Measurements from ENCODE around the gene ZNF438.

Gene ZNF438

DNA sequence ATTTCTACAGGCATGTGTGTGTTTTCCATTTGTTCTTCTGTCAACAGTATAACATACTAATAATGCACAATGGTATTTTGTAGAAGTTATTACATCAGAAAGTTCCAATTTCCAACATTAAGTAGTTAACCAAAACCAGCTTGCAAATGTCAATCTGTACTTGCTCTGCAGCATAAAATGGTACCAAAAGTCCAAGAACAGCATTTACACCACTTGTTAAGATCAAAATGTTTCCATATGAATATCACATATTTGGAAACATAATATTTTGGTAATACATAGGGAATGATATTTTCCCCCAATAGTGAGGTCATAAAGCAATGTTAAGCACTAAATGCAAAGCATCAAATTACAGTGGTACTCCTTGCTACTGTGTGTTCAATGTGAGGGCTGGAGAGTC, 162.1 kb downstream of the ZNF438 start:
- no peak for DNase-seq

DNA sequence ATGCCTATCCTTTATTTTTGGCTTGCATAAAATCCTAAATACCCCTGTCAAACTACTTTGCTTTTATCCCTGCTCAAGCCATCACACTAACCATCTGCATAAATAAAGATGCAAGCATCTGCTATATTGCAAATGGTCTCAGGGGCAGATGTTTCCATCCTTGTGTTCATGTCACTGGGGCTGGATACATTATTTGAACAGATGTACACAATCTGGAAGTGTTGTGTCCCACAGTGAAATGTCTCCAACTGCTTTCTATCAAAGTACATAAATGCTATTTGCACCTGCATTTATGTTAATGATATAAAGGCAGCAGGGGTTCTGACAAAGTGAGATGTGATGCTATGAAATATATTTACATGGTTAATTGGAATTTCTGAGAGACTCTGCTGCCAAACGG, 163.1 kb downstream of the ZNF438 start:
- DNase-seq, result no peak

DNA sequence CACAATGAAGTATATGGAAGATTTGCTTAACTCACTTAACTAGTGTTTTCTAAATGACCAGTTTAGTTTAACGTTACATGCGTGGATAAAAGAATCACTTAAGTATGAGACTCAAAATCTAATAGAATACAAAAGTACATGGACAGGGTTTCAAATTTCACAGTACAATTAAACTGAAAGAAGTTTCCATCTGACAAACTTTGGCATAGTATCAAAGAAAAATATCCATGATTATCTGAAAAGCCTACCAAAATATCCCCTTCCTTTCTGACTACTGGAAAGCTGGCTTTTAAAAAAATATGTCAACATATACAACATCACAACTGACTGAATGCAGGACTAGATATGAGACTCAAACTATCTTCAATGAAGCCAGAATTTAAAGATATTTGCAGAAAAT, 164.8 kb downstream of the ZNF438 start:
- no peak for DNase-seq

DNA sequence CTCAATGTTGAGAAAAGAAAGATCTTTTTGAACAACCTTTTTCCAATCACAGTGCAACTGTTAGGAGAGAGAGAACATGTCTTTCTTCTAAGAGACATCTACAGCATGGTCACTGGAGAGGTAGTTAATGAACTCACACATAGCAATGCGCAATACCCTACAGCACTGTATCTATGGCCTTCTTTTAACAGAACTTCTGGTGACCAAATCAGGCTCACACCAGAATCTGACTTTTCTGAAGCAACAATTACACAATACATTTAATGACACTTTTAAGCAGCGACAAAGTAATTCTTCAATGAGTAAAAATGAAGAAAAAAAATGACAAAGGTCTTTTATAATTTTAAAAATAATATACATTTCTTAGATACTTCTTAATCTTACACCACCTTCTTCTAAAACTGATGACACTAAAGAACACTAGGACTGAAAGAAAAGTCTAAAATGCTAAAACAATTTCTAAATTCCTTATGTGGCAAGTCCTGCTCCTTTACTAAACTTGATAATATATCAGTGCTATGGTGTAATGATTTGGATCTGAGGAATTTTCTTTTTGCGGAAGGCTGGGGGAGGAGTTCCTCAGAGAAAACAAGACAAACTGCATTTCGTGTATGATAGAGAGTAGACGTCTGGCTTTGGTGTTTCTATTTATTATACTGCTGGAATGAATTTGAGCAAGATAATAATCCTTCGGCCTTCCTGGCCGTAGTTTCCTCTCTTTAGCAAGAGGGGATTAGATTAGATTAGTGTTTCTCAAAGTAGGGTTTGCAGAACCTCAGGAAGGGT, 166.3 kb downstream of the ZNF438 start:
- DNase-seq, result no peak

DNA sequence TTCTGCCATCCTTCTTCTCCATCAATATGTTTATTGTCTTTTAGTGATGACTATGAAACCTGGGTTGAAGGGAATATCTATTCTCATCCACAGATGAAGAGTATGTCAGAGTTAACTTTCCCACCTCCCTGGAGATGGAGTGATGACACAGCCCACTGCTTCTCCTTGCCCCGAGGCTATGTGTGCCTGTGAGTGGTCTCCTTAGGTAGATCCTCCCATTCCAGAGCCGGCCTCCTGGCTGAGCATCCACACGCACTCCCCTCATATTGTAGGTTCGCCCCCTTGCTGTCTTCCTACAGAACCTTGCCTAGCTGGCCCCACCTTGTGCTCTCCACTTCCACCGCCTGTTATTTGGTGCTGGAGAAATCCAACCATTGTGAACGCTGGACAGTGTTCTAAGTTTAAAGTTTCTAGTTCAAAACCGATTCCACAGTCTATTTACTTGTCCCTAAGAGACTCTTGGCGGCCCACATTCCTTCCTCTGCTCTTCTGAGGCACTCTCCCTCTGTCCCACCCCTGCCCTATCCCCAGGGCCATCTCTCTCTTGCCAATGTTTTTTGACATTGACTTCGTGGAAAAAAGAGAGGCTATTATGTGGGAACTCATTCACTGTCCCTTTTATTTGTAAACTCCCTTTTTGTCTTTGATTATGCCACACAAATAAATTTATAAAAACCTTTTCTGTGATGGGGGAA, 168.0 kb downstream of the ZNF438 start:
- no peak for DNase-seq

DNA sequence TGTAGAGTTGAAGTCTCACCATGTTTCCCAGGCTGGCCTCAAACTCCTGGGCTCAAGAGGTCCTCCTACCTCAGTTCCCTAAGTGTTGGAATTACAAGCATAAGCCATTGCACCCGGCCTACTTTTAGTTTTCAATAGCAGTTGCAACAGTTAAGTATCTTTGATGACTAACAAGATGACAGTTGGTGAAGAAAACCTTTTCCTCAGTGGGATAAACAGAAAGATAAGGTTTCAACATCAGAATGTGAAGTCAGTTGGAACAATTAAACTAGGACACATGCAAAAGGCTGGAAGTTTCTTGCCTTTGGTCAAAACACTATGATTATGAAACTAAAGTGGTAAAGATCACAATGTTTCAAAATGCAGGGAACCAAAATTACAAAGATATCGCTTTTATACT, 169.2 kb downstream of the ZNF438 start:
- no peak for DNase-seq

DNA sequence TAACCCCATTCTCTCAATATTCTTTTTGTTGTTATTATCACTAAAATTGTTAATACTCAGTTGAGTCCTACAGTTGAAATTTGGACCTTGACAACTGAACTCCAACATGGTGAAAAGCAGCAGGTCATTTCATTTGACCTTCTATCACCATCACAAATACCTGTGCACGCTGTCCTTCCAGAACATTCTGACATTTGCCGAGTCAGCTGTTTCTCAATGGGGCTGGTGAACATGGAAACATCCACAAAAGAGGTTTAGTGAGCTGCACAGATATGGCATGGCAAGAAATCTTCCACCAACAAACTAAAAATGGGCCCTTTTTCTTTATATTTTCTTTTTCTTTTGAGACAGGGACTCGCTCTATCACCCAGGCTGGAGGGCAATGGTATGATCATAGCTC, 169.7 kb downstream of the ZNF438 start:
- no peak for DNase-seq

DNA sequence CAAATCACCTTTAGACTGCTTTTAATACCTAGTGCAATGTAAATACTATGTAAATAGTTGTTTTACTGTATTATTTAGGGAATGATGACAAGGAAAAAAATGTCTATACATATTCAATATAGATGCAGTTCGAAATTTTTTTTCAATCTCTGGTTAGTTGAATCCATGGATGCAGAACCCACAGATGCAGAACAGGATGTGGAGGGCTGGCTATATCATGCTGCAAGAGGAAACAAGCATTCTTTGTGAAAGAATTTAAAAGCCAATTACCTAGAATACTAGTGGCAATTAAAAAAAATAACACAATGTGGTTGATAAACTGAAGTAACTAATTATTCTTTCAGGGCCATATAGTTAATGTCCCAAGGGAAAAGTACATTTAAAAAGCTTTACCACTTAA, 170.4 kb downstream of the ZNF438 start:
- no peak for DNase-seq

DNA sequence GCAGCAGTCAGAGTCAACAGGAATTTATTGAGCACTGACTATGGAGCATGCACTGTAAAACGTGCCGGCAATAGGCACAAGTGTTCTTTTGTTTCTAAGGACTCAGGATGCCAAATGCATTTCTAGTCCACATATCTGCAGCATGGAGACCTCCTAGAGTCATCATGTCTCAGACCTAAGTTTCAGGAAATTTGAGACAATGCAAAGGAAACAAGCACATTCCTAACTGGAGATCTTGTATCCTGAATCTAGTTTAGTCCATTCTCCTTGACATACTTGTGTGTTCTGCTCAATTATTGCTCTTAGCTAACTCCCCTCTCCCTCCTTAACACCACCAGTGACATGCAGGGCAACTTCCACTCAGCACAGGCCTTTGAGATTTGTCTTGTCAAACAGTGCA, 173.2 kb downstream of the ZNF438 start:
- no peak for DNase-seq

DNA sequence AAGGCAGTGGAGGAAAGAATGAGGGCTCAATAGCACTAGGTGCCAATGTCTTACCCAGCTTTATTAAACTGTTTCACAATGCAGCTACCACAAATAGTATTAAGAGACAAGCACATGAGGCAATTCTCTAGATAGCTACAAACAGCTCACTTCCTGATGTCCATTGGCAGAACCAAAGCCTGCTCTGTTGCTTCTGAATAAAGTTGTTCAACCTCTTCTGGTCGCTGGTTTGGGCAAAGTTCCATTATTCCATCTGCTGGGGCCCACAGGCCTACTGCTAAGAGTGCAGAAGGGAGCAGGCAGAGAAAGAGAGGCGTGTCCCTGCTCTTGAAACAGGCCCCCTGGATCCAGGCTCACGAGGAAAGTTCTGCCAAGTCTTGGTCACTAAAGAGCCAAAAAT, 173.9 kb downstream of the ZNF438 start:
- DNase-seq, result no peak

DNA sequence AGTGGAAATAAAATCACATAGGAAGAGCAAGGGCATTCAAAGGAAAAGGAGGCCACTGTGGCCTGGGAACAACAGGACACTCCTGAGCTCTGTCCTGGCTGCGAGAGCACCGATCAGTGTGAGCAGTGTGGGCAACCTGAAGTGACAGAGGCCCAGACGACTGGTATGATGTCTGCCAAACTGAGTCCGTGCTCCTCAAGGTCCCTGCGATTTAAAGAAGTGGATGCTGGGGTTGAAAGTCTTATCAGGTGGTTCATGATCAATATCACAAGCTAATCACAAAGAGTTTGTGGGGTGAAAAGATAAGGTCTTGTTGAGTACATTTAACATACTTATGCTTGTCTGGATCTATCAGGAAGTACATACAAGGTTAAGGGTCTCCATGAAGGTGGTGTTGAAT, 176.5 kb downstream of the ZNF438 start:
- no peak for DNase-seq

DNA sequence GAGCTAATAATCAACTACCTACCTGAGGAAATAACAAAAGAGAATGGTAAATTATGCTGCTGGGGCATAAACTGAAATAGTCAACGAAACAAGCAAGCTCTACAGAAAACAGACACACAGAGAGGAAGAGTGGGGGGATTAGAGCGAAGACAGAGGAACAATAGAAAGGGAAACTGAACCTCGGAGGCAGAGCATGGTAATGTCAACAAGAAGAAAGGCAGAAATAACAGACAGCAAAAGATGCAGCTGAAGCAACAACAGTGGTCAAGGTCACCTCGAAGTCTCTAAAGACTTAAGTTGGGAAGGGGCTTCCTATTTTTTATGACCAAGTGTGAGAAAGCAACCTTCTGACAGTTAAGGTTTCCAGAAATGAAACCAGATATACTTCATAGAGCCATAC, 177.0 kb downstream of the ZNF438 start:
- DNase-seq, result no peak

DNA sequence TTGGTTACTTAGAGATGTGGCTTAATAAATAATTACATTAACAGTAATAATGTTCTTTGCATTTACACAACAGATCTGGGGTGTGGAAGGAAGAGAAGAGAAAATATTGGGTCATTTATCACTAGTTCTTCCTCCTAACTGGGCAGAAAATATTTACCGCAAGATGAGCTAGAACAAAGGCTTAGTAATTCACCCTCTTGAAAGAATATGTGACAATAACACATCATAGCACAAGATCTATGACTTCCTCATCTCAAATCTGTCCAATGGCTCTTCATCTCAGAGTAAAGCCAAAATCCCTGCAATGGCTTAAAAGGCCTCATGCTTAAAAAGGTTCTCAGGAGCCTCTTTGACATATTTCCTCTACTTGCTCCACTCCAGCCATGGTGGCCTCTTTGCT, 178.6 kb downstream of the ZNF438 start:
- DNase-seq, result no peak

DNA sequence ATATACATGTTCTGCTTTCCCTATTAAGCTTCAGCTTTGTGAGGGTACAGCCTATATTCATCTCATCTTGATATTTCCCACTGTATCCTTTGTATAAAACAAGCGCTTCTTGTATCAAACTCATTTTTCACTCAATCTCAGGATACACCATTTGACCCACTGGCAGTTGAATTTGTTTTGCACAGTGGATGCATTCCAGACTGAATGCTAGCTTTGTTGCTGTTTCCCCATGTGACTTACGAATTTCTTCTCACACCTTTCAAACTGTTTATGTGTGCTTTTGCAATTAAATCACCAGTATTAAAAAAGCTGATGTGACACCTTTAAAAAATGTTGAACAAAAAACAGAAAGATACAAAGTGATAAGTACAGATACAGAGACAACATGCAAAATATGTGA, 180.9 kb downstream of the ZNF438 start:
- no peak for DNase-seq

DNA sequence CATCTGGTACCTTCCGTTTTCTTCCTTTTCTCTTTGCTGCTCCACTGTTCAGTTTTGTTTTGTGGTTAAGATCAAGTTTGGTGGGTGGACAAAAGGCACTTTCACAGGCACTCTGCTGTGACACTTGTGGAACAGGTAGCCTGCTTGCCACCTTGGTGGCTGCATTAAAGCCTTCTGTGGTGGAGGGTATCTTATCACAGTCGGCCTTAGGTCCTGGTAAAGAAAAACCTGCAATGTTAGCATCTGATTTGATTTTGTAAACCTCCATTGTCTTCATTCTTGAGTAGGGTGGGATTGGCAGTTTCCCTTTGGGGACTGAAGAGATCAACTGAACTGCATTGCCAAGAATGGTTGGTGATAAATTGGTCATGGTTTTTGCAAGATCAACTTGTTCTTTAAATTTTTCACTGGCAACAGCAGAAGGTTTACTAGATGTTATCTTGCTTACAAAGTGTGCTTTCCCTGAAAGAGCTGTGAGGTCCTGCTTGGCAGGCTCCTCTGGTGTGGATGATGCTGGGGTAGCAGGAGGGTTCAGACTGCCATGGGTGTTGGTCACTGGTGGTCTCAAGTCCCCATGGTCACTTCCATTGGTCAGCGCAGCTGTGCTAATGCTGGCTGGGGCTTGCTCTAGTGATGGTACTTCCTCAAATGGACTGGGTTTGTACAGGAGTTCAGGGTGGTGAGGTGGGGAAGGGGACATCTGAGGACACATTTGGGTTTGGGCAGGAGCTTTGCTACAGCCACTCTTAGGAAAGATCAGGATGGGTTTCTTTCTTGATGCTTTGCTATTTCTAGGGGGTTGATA, 182.2 kb downstream of the ZNF438 start:
- no peak for DNase-seq

DNA sequence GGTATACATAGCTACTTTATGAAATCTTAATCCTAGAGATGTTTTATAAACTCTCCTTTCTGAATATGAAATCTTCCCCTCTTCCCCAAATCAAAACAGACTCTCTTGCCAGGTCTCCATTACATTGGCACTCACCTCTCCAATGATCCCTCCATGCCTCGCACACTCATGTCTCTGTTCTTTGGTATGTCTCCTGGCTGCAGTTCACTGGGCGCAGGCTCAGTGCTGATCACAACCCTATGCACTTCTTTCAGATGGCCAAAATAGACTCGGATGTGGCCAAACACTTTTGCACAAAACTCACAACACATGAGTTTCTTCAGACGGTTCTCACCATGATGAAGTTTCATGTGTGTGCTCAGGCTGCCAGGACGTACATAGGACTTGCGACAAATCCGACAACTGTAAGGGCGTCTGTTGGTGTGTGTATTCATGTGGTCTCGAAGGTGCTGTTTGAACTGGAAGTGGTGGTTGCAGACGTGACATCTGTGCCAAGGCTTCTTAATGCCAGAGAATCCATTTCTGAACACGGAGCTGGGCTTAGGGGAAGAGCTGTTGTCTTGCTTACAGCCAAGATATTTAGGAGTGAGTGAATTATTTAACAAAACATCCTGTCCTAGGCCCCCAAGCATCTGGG, 183.2 kb downstream of the ZNF438 start:
- no peak for DNase-seq

DNA sequence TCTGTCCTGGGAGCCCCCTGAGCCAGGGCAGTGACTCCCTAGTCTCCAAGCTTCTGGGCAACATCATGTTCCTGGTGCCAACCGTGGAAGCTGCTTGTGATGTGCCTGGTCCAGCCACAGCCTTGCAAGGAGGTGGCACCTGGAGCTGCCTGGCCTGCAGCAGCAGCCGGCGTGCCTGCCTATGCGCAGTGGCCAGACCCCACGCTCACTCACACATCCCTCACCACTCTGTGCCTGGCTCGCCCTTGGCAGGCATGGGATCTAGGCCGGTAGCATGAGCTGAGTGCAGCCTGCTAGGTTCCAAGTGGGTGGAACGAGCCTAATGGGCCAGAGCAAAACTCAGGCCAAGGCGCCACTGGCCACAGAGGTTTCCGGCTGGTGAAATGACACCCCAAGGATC, 184.0 kb downstream of the ZNF438 start:
- DNase-seq, result no peak

DNA sequence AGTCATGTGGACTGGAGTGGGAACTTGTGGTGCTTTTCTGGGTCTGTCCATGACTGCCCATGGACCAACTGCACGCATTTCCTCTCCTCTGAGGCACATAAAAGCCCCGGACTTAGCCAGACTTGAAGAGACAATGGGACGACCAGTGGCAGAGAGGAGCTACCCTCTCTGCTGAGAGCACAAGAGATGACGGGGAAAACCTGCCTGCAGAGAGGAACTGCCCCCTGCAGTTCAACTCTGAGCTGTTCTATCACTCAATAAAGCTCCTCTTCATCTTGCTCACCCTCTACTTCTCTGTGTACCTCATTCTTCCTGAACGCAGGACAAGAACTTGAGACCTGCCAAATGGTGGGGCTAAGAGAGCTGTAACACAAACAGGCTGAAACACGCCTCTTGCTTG, 184.5 kb downstream of the ZNF438 start:
- no peak for DNase-seq

DNA sequence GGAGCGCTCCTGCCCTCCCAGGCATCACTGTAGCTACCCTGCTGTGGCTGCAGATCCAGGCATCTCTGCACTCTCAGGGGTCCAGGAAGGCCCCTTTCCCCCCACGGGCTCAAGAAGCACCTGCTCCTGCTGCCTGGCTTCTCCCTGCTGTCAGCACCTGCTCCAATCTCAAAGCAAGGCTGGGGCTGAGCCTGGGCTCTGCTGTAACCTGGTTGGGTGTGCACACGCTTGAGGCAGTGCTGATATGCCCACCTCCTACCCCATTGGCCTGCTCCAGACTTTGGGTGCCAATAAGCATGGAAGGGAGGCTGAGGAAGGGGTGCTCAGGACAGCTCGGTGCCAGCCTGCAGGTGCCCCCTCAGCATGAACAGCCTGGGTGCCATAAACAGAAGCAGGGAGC, 185.0 kb downstream of the ZNF438 start:
- DNase-seq, result no peak

DNA sequence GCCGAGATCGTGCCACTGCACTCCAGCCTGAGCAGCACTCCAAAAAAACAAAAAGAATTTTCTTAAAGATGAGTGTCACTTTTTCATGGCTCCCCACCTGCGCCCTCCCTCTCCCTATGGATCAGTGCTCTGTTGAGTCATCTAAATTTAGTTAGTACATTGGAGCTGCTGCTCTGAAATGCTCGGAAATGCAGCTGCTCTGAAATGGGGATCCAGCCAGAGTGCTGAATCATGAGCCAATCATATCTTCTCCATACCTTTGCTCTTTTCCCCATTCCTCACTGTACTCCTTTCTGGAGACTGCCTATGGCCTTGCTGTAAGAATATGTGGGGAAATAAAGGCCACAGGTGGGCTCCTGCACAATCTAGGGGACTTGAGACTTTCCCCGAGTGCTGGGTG, 188.8 kb downstream of the ZNF438 start:
- no peak for DNase-seq

DNA sequence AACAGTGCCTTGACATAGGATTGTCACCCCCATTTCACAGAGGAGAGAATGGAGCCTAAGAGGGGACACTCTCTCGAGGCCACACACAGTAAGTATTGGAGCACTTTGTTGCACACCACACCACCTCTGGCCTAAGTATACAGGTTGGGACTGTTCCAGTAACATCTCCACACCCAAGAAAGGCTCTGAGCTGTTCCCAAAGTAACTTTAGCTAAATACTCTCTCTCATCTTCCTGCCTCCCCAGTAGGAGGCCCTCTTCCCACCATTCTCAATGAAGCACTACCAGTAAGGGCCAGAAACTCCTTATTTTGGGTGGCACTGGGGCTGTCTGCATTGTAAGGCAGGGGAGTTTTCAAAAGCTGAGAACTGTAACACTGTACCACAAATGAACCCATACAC, 189.5 kb downstream of the ZNF438 start:
- DNase-seq, result no peak

DNA sequence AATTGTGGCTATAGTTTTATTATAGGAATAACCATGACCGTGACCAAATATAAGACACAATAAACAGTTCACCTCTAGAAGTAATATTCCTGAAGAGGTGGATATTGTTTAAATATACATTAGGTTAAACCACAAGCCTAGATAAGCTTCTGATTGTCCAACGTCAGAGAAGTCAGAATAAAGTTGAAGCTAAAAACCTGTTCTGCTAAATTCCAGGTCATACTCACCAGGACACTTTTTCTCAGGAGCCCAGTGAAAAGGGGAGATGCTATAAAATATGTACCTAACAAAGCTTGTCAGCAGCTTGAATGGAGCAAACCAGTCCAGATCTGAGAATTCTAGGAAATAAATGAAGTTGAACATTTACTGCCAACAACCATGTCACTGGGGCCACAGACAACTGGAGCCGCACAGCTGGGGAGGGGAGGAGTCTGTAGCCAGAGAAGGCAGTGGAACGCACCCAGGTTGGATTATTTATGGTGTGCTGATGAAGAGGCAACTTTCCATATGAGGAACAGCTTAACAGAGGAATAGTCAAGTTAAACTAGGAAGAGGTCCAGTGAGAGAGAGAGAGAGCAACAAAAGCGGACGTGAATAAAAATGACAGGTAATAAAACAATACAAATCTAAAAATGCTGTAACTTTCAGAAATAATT, 191.1 kb downstream of the ZNF438 start:
- no peak for DNase-seq

DNA sequence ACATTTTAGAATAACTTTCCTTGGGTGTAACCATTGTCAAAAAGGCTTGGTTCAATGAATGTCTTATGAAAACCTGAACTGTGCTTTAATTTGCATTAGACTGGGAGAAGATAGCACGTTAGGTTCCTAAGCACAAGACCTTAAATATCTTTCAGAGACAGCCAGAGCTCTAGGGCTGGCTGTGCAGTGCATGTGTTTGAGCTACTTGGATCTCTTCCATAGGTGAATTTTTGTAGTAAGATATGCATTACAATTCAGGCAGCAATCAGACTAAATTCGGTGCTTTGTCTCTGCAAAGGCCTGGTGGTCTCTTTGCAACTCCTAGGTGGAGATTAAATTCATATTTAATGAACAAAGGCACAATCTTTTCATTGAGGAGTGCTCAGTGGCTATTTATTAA, 192.0 kb downstream of the ZNF438 start:
- no peak for DNase-seq

Data from activated T-cell treated with anti-CD3 and anti-CD28 coated beads, Interleukin-2, amount 50 U/mL, for 48 hours (primary cell).